Activated CD4-positive, CD25-positive, alpha-beta regulatory T cell treated with anti-CD3 and anti-CD28 coated beads, Interleukin-2, amount 50 U/mL, for 72 hours (primary cell): ENCODE data around the gene VWF.
"Not testable (repeated sequence)": the region's sequence is repeated elsewhere in the genome, so short reads cannot be mapped to it uniquely, and the experiment has no call there.

Experiments used
- DNase-seq: peaks from one replicate; pipeline ENCODE4 v3.0.0; 2021

Gene VWF

GRCh38 chr12:6025703-6026298, 98.7 kb downstream of the VWF start:
- DNase-seq, result not testable (repeated sequence)

GRCh38 chr12:6024066-6024465, 100.4 kb downstream of the VWF start:
- not testable (repeated sequence) for DNase-seq

DNA sequence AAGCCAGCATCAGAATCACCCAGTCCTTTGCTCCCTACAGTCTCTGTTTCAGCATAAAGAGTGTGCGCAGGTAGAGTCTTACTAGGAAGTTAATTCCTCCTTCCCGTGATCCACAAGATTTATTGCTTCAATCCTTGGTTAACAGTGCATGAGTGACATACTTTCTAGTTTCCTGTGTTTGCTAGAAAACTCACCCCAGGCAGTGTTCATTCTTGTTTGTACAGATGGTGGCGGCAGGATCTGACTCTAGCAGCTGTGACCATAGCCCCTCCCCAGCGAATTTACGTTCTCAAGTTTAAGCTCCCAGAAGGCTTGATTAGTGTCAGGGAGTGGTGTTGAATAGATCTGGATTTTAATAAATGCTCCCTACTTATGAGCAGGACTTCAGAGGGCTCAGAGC, 103.5 kb downstream of the VWF start:
- DNase-seq, result no peak

- not testable (repeated sequence) for DNase-seq
These were observed 104.0 kb downstream of the VWF start for GRCh38 chr12:6020511-6020910.

- not testable (repeated sequence) for DNase-seq
These were observed 105.2 kb downstream of the VWF start for GRCh38 chr12:6019256-6019655.

GRCh38 chr12:6018265-6018664, 106.2 kb downstream of the VWF start:
- DNase-seq, result no peak

DNA sequence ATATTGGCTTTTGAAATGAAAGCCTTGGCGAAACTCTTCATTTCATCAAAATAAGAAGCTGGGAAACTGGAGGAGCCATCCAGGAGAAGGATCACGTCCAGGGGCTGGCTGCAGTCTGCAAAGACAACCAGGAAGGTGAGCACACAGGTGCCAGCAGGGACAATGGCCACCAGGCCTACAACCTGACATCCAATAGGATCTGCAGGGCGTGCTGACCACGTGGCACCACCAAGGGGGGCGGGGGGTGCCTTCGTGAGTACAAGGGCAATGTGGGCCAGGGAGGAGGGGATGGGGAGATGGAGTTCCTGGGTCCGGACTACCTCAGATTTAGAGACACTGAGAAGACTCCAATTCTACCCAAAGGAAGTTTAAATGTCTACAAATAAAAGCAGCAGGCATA, 107.7 kb downstream of the VWF start:
- no peak for DNase-seq

DNA sequence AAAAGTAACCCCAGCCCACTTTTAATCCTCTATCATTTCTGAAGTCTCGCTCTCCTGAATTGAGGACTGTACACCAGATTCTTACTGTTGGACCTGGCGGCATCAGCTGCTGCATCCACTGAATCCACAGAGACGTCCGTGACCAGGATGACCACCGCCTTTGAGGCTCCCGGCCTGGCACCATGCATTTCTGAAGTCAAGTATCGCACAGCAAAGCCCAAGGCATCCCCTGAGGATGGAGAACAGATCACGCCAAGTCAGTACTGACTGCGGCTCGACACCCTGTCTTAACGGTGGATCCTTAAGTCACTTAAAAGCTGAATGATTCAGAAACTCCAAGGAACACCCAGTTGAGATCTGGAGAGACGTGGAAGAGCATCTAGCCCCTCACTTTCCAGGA, 108.5 kb downstream of the VWF start:
- DNase-seq, result not testable (repeated sequence)

- DNase-seq, result not testable (repeated sequence)
These were observed 109.2 kb downstream of the VWF start for GRCh38 chr12:6015271-6015670.

DNA sequence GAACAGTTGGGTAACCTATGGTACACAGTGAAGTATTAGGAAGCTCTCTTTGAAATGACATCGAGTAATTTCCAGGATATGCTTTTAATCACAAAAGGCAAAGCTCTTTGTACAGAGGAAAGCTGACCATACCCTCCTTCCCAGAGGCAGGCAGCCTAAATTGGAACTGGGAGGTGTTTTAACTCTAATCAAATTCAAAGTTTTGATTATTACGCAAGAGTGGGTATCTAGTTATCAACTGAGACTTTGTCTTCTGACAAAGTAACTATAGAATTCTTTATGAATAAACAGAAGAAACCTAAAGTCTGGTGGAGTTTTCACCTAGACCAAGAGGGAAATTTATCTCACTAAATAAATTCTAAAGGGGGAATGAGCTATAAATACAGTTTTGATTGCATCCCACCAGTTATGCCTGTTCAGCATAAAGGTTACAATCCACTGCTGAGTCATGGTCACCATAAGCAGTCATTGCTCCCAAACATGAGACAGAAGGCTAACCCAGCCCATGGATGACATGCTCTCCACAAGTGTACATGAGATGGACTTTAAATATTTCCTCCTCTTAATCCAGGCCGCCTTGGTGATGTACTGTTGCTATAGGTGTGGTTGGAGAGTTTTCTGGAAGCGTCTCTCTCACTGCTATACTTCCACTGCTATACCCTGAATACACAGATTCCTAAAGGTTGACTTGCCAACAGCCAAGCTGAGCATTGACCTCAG, 113.7 kb downstream of the VWF start:
- DNase-seq, result not testable (repeated sequence)

DNA sequence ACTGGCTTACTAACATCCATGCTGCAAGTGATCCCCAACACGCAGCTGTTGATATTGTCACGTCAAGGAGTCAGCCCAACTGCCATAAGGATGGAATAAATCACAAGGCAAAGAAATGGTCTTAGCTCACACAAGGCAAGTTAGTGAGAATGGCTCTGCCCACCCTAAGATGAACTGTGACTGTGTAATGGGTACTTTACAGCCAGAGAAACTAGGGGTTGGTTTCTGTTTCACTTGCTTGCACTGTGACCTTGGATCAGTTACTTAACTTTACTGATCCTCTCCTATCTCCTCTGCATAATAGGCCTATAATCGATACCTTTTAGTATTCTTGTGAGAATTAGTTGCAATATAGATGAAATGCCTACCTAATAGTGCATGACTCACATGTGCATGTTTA, 127.2 kb downstream of the VWF start:
- DNase-seq, result no peak

DNA sequence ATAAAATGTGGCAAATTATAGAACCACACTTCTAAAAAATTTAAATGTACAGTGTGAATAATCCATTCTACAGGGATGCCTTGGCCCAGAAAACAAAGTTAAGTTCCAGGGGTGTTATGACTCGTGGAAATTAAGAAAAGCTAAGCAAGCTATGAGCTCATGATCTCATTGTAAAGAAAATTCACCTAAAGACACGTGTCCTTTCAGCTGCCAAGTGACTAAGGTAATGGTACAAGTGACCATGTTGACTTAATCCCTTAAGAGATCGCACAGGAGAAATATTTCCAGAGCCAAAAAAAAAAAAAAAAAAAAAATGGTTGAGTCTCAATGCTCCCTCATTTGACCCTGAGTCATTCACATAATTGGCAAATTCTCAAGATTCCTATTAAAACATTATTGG, 128.0 kb downstream of the VWF start:
- DNase-seq, result no peak

DNA sequence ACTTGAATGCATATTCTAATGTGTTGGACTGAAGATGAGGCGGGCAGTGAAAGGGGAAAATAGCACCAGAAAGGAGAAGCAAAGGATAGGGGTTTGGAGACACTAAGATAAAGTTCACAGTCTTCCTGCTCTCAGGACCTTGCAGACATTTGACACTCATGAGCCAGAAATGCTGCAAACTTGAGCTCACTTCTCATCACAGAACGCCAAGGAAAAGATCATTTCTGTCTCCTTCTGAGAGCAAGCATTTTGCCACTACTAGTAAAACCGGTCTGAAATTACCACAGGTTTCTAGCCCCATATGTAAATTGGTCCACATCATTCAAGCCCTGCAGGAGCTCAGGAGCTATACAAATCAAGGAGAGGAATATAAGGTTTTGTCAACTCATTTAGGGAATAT, 134.8 kb downstream of the VWF start:
- DNase-seq, result no peak

GRCh38 chr12:5988659-5989116, 135.8 kb downstream of the VWF start:
- peak; percentile 80 for DNase-seq

DNA sequence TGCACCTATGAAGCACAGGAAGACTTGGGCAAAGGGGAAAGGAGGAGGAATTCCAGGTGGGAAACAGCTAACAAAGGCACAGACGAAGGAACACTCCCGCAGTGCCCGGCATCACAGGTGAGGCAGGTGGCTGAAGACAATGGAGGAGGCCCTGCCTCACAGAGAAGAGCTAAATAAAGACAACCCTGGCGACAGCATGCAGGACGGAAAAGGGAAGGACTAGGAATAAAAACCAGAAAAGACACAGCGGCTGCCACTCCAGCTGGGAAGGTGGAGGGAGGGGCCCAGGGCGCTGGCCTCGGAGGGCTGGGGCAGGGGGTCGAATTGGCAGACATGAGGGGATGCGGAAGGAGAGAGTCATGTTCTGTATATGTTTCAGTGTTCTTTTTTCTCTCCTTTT, 136.4 kb downstream of the VWF start:
- DNase-seq, result no peak

DNA sequence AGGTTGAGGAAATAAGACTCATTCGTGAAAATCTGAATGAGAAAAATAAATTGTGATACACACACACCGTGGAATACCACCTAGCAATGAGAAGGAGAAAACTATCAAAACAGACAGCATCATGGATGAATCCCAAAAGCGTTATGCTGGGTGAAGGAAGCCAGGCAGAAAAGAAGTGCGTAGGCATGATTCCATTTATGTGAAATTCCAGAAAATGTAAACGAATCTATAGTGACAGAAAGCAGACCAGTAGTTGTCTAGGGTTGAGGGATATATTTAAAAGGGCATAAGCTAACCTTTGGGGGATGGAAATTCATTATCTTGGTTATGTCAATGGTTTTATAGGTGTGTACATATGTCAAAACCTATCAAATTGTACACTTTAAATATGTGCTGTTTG, 136.9 kb downstream of the VWF start:
- DNase-seq, result no peak

DNA sequence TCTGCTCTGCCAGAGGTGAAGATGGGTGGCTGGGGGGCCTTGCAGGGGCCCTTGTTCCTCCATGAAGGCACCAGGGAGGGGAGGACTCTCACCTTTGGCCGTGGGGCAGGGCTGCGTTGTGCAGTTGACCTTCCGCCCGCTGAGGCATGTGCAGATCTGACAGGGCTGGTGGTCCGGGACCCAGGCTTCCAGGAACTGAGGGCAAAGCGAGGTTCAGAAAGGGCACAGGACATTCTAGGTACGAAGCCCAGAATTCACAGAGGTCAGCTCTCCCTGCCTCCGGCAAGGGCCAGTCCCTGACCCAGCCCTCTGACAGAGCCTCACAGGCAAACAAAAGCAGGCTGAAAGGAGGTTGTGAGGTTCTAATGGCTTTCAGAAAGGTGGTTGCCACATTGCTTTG, 139.0 kb downstream of the VWF start:
- no peak for DNase-seq

- no peak for DNase-seq
These were observed 139.6 kb downstream of the VWF start for GRCh38 chr12:5984873-5985272.

DNA sequence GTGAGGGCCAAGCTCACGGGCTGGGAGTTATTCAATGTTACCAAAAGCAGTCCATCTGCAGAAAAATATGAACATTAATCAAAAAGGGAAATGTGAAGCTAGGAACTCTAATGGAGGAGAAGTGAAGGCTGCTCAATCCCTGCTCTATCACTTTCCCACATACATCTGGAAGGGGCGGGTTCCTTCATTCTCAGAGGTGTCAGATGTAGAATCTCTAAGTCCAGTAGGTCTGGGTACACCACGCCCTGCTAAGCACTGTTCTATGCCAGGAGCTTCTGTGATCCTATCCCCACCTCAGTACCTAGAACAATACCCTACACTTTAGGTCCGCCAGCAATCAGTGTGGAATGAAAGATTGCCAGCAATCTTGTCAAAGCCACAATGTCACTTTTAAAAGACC, 142.4 kb downstream of the VWF start:
- DNase-seq, result no peak

GRCh38 chr12:5977556-5977955, 146.9 kb downstream of the VWF start:
- DNase-seq, result no peak

- DNase-seq, result no peak
These were observed 147.8 kb downstream of the VWF start for GRCh38 chr12:5976711-5977110.

- no peak for DNase-seq
These were observed 148.3 kb downstream of the VWF start for GRCh38 chr12:5976196-5976595.

- DNase-seq, result no peak
These were observed 150.9 kb downstream of the VWF start for GRCh38 chr12:5973461-5974115.

DNA sequence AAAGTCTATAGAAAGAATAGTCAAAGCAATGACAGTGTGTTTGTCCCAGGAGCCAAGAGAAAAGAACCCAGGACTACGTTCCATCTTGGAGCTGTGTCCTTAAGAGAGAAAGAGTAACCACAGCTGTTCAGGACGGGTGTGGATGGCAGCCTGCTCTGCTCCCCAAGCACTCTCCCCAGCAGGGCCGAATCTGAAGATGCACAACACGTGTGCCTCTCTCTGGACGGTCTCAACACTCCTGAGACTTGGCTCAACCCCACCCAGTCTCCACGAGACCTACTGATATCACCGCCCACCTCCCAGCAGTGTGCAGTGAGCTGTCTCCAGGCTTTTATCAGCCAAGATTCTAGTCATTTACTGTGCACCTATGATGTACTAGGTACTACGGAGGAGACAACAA, 152.1 kb downstream of the VWF start:
- DNase-seq, result no peak
